Inflammatory macrophage (primary cell): ENCODE results near the gene ACACA.

Experiments
- DNase-seq, 2 donors: peaks; one replicate each; pipeline ENCODE4 v3.0.0-alpha.2; 2020 to 2022

ACACA gene

DNA sequence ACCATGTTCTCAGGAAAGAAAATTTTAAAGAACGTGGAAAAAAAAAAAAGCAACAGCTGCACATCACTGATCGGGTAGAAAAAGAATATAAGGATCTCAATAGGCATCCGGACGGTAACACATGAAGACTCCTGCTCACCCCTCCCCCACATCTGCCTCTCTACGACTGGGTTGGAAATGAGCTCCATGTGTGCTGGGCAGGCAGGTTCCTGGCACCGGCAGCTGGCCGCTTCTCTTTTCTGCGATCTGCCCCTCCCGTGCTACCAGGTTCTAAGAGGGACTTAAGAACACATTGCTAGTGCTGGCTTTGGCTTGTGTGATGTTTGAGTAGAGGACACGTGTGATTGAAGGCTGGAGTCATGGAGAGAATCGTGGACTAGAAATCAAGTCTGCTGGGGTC, 342.4 kb downstream of the ACACA start:
- DNase-seq, result no peak

DNA sequence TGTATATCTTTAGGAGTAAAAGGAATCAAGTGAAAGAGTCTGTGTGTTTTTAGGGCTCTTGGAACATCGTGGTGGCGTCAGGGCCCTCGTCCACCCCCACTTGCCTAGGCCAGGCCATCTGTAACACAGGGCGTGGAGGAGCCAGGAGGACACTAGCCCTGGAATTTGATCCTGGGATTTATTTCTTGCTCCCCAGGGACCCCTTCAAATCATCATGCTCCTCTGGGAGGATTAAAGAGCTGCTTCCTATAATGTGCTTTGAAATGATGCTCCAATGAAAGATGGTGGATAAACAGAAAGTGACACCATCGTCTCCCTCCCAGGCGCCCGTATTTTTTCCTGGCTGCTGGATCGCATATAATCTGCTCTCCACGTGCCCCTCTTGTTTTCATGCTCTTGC, 344.6 kb downstream of the ACACA start:
- DNase-seq, result no peak

GRCh38 chr17:37060928-37061327, 345.7 kb downstream of the ACACA start:
- no peak for DNase-seq

DNA sequence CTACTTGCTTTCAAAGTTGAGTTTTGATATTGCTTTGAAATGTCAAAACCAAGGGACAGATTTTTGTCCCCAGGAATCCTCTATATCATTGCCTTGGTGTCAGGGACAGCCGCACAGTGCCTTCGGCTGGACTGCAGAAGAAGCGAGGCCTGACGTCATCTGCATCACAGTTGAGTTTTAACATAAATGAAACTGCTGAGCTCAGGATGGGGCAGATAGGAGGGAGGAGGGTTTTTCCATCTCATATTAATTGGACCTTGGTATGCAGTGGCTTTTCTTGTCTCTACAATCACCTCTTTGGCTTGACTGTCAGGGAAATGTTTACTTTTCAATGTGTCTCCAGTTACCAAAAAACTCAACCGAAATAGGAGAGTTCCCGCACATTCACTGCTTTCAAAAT, 346.5 kb downstream of the ACACA start:
- DNase-seq, result no peak

GRCh38 chr17:37059493-37059892, 347.1 kb downstream of the ACACA start:
- DNase-seq, result no peak

DNA sequence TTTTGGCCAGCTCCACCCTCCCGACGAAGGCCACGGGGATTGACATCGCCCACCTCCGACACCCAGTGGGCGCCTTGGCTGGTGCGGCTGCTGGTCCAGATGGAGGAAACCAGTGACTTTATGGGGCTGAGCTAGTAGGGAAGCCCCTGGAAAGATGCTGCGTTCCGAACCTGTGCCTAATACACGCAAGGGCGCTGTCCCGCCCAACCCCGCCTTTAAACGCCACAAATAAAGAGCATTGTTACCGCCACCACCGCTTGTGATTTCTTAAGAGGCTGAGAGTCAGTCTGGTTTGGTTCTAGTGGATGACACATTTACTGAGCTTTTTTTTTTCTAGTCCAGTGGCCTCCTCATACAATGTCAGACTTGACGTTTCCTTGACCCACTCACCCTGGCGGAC, 350.0 kb downstream of the ACACA start:
- DNase-seq, result no peak

- no peak for DNase-seq
Observed at GRCh38 chr17:37054894-37055293, 351.7 kb downstream of the ACACA start.

DNA sequence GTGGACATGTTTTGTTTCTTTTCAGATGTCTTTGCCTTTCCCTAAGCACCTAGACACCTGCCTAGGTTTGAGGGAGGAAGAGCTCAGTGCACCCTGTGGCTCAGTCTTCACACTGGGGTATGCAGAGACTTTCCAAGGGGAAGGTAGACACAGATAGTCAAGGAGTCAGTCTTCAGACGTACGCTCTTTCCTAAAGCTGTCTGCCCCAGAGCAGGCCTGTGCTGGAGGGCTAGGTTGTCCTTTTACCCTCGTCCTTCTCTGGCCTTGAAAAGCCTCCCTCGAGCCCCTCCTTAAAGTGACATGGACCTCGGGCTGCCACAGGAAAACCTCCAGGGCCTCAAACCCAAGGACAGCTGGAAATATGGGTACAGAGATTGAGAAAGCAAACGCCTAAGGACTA, 354.2 kb downstream of the ACACA start:
- DNase-seq, result no peak

DNA sequence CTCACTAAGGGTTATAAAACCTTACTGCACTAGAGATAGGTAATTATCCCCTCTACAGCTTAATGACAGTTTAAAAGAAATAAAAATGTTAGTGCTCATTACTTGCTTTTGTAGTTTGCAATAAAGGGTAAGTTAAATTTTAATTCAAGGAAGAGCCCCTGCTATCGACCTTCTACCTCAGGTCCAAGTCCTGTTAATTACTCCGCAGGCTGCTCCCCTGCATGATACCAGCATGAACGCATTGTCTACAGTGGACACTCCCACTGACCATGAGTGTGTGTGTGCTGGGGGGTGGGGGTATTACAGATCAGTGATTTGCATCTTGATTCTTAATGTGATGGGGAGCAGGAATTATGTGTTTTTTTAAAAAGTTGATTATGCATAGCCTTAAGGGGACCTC, 354.8 kb downstream of the ACACA start:
- DNase-seq, result no peak

- DNase-seq, result no peak
Observed at GRCh38 chr17:37051381-37051780, 355.3 kb downstream of the ACACA start.

DNA sequence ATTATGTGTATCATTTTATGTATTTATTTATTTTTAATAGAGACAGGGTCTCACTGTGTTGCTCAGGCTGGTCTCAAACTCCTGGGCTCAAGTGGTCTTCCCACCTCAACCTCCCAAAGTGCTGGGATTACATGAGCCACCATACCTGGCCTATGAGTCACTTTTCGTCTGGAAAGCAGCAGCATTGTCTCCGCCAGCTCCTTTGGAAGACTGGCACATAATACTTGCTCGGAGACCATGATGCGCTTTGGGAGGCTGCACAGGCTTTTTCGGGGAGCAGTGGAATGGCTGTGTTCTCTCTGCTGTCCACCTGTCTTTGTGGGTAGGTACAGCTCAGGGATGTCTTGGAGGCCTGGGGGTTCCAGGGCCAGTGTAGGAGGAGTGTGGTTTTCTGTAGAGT, 355.7 kb downstream of the ACACA start:
- no peak for DNase-seq

GRCh38 chr17:37048811-37049210, 357.8 kb downstream of the ACACA start:
- no peak for DNase-seq

- DNase-seq, result peak; percentile 82 to 85
Observed at GRCh38 chr17:37047631-37048104, 359.0 kb downstream of the ACACA start.

DNA sequence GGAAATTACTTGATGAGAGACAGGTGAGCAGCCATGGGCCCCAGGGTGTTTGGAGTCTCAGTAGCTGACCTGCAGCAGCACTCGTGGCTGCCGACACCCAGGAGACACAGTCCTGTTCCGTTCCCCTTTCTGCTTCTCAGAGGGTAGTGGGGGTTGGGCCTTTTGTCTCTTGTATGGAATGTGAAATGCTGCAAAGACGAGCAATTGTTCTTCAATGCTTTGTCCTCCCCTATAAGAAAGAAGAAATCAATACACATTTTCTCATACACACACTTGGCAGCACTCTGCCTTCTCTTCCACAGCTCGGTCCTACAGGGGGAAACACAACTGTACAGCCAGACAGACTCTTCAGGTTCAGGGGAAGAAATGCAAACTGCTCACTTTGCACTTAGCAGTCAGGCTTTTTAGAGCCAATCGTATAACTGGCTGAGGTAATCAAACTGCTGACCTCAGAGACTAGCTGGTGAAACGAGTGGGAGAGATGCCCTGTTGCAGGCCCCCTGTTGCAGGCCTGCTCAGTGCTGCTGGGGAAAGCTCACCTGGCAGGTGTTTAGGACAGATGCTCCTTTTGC, 361.2 kb downstream of the ACACA start:
- no peak for DNase-seq

DNA sequence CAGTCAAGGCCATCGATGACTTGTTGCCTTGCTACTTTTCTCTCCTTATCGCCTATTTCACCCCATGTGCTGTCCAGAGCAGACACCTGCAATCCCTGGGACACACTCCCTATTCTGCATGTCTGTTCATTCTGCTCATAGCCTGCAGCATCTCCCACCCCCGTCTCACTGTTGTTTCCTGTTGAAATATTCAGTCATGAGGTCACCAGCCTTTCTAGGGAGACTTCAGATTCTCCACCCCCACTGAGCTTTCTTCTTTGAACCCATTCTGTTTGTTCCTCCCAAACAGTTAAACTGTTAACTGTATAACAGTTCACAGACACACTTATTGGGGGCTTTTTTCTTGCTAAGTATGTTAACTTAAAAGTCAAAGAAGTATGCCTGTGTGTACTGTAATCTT, 363.4 kb downstream of the ACACA start:
- DNase-seq, result peak in 1 of 2 donors; percentile 30

DNA sequence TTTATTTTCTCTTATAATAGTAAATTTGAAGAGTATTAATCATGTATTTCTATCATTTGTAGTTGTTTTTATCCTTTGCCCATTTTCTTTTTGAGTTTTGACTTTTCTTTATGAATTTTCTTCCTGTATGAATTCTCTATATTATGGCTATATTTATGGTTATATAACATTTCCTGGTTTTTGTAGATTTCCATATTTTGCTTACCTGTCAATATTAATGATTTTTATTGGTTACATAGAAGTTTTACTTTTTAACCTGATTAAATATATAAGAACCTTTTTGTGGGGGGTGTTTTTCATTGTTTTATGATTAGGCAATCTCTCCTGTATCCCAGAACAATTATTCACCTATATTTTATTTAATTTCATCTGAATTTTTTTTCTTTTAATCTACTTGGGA, 364.7 kb downstream of the ACACA start:
- DNase-seq, result no peak

- no peak for DNase-seq
Observed at GRCh38 chr17:37039269-37039668, 367.4 kb downstream of the ACACA start.

- no peak for DNase-seq
Observed at GRCh38 chr17:37037590-37038155, 369.0 kb downstream of the ACACA start.
